Measurements from ENCODE around the gene SYNC.

Gene SYNC
- 0 to 0.13 reads per million in 2 donors for total RNA-seq

DNA sequence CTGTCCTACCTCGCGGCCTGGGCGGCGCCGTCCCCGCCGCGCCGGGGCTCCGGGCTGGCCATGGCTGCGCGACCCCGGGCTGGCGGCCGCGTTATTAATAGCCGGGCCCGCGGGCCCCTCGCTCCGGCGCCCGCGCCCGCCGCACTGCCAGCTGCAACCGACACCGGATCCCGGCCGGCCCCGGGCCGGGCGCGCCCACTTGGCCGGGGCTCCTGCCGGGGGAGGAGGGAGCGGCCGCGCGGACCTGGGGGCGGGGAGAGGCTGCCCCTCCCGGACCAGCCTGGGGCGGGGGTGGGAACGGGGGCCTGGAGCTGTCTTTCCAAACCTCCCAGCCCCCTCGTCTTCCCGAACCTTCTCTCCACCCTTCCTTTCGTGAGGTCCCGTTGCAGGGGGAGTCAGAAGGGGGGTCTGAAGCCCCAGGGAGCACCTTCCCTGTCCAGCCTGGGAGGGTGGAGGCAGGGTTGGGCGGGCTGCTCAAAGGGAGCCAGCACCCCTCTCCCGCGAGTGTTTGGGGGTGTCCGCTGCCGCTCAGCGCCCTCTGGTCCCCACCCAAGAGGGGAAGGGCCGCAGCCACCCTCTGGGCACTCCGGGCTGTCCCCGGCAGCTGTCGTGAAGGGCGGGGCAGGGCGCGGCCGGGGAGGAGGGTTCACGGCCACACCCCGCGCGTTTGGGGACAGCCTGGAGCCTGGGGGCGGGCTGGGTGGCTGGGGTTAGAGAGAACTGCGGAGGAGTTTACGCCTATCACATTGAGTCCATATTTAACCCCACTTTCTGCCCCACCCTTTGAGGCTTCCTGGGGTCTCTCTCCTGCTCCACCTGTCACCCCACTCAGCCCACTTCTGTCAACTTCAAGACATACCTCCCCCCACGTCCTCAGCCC lies at the start of gene SYNC:
Gene SYNC (minus strand): TSS at position 172 of the 880 bp plus-strand sequence. CDS start 110 bp downstream, at position 62.
- no peak for DNase-seq

GRCh38 chr1:32749771-32750170 lies 47.2 kb upstream of the SYNC start:
- DNase-seq = no peak

DNA sequence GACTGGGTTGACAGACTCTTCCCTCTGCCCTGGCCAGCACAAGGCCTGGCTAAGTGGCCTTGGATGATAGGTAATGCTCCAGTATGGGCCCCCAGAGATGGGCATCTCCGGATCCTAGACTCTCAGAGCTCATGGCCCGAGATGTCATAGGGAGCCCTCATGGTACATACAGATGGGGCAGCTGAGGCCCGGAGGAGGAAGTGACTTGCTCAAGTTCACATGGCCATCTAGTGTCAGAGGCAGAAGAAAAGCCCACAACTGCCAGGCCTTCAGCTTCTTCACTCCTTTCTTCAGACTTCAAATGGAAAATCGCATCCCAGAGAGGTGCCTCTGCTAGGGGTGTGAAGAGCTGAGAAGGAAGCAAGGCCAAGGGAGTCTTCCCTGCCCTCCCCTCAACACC lies 46.8 kb upstream of the SYNC start:
- DNase-seq = no peak

GRCh38 chr1:32748926-32749325 lies 46.4 kb upstream of the SYNC start:
- DNase-seq = no peak

- DNase-seq = no peak
Observed at GRCh38 chr1:32748348-32748747, 45.8 kb upstream of the SYNC start.

- DNase-seq = no peak
Observed at GRCh38 chr1:32746130-32746529, 43.6 kb upstream of the SYNC start.

DNA sequence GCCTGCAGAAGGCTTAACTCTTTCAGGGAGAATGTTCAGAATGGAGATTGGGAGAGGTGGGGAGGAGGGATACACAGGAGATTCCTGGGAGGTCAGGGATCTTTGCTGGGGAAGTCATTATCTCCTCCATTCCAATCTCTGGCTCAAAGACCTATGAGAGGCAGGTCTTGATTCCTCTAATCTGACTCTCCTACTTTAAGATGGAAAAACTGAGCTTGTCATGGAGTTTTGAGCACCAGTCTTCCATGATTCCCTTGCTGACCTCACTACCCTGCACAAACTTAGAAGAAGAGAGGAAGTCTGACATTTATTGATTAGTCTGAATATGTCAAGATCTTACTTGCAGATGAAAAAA lies 41.5 kb upstream of the SYNC start:
- DNase-seq = no peak

- DNase-seq = no peak
Observed at GRCh38 chr1:32743380-32744070, 41.0 kb upstream of the SYNC start.

DNA sequence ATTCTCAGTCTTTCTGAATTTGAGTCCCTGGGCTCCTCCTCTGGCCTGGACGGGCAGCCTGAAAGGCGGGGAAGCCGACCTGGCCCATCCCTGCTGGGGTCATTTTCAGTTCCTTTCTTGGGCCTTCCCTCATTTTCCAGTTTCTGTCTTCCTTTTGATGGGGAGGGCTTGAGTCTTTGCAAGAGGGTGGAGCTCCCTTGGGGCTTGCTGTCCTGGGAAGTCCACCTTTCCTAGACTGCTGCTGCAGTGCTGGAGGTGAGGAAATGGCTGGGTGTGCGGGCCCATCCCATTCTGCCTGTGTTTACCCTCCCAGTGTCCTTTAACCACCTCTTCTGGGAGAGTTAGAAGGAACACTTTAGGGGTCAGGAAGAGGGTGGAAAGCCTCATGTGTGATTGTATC lies 40.4 kb upstream of the SYNC start:
- no peak for DNase-seq

DNA sequence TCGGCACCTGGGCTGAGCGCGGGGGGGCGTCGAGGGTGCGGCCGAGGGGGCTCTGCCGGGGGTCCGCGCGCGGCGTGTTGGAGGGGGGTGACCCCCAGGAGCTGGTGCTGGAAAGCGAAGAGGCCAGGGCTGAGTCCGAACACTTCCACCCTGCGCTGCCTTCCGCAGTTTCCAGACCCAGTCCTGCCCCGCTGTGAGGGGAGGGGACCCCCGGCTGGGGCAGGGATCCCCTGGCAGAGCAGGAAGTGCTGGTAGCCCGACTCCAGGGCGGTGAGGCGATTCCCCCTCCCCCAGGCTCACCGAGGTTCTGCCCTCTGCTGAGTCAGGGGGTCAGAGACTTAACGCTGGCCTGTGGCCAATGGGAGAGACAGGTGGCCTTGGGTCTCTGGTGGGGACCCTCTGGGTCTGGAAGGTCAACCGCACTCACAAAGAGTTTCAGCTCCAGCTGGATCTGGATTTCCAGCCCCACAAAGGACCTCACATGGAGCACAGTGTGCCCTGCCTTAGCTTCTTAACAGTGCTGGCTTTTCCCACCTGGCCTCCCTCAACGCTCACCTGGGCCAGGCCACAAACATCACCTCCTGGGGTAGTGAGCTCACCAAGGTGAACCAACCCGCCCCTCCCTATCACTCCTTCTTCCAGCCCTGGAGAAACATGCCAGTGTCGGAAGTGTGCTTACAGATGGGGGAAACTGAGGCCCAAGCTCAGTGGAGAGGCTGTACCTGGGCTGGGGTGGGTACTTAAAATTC lies 39.8 kb upstream of the SYNC start:
- DNase-seq = no peak

- no peak for DNase-seq
Observed at GRCh38 chr1:32741413-32742198, 39.0 kb upstream of the SYNC start.

- no peak for DNase-seq
Observed at GRCh38 chr1:32741059-32741412, 38.5 kb upstream of the SYNC start.

DNA sequence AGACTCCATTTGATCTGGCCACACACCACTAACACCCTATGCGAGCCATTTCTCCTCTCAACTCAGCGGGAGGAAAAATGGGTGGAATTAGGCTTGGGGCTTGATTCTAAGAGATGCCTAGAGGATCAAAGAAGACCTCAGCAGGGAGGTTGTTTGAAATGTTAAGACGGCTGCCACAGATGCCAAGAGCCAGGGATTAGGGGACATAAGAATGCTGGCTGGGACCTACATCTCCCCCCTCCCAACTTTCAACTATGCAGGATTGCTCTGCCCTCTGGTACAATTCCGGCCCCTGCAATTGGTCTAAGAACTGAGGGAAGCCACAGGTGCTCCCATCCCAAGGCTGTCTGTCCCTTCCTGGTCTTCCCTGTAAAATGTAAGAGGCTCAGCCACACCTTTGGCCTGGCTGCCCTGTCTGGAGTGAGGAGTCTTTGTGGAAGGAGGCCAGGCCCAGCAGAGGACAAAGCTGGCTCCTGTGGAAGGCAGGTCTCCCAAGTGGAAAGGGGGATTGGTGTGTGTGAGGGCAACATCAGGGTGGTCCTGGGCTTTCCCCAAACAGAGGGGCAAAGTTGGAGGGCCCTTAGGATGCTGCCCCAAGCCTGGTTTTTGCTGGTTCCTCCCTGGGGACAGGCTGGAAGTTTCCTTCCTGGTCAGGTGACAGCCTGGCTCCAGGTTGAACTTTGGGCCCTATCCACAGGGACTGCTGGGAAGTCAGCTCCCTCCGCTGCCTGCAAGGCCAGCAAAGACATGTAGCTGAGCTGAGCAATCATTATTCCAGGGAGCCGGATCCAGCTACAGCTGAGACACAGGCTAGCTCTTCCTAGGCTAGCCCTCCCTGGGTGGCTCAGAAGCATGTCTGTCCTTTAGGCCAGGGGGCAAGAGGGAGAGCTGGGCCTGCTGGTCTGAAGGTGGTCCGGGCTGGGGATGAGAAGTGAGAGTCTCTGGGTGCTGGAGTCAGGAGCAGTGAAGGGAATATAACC lies 34.5 kb upstream of the SYNC start:
- DNase-seq = no peak

DNA sequence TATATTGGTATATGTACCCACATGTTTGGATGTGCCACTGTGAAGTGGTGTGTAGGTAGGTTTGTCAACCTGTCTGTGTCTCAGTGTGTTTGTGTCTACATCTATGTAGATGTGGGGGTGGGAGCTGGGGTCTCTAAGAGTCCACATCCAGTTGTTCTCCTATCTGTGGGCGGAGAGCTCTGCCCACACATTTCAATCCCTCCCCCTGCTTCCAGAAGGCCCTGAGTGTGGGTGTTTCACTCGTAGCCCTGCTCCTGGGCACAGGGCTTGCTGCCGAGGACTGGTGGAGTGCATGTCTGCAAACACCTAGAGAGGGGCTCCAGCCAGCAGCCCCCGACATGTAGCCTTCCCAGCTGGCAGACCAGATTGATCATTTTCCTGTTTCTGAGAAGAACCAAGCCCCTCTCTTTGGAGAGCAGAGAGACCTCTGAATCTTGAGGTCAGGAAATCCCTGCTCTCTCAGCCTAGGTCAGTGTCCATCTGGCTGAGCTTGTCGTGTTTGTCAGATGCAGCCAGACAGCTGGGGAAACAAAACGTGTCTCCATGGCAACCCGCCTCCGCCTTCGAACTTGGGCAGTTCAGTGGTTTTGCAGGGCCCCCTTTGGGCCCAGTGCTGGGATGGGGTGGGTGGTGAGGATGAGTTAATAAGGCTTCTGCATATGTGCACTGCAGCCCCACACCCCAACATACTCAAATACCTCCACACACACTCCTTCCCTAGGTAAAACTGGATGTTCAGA lies 31.2 kb upstream of the SYNC start:
- DNase-seq = no peak

DNA sequence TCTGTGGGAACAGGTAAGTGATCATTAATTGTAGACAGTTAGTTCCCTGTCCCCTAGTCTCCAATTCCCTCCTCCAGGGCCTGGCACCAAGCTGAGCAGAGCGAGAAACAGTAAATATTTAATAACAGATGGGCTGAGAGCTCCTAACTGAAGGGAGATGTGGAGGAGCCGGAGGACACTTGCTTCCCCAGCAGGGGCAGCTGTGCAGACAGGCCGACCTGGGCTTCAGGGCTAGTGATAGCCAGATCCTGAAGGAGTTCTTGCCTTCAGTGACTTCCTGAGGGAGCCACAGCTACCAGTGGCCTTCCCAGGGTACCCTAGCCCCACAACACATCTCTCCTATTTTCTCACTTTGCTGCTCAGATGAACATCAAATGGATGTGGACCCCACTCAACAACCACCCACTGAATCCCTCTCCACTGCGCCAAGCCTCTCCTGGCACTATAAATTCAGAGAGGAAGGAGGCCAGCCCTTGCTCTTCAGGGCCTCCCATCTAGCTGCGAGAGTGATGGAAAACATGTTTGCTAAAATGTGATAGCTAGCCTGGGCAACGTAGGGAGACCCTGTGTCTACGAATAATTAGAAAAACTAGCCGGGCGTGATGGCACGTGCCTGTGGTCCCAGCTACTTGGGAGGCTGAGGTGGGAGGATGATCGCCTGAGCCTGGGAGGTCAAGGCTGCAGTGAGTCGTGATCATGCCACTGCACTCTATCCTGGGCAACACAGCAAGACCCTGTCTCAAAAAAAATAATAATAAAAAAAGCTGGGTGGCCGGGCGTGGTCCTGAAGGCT lies 26.9 kb upstream of the SYNC start:
- DNase-seq = no peak

- DNase-seq = no peak
Observed at GRCh38 chr1:32728413-32729077, 26.0 kb upstream of the SYNC start.

- DNase-seq = no peak
Observed at GRCh38 chr1:32727876-32728275, 25.3 kb upstream of the SYNC start.

GRCh38 chr1:32725615-32725982 lies 23.0 kb upstream of the SYNC start:
- no peak for DNase-seq

All from T-helper 2 cell (primary cell).